SKM-1 treated with dmso at 0.1 percent for 144 hours (cell line): Measurements from ENCODE around the gene NME5.
"Not testable (repeated sequence)": the region's sequence is repeated elsewhere in the genome, so short reads cannot be mapped to it uniquely, and the experiment has no call there.

ENCODE experiments used
- DNase-seq: peaks from one replicate; lab custom pipeline; 2025; ENCODE audit not compliant: unreplicated experiment; lab: John Stamatoyannopoulos, UW

Gene NME5

GRCh38 chr5:138138949-138139780 lies at the start of gene NME5:
NME5 (minus strand) TSS chr5:138139428; CDS start chr5:138138780, 648 bp downstream.
- DNase-seq: no peak

GRCh38 chr5:138188626-138189025 lies 49.4 kb upstream of the NME5 start:
- DNase-seq: no peak

- DNase-seq: peak; percentile 89
Observed at GRCh38 chr5:138186002-138186447, 46.8 kb upstream of the NME5 start.

GRCh38 chr5:138182808-138183207 lies 43.6 kb upstream of the NME5 start:
- DNase-seq: no peak

GRCh38 chr5:138180841-138181240 lies 41.6 kb upstream of the NME5 start:
- DNase-seq: no peak

- peak; percentile 89 for DNase-seq
Observed at GRCh38 chr5:138180183-138180782, 41.1 kb upstream of the NME5 start.

GRCh38 chr5:138179277-138179857 lies 40.1 kb upstream of the NME5 start:
- DNase-seq: peak; percentile 43

GRCh38 chr5:138178516-138179276 lies 39.5 kb upstream of the NME5 start, which contains the start of the genes BRD8 and KIF20A:
BRD8 (minus strand) TSS chr5:138178630; CDS start chr5:138178614, 16 bp downstream.
KIF20A (plus strand) TSS chr5:138179112; CDS start chr5:138179681, 569 bp downstream.
- DNase-seq: peak; percentile 99

- peak; percentile 7 for DNase-seq
Observed at GRCh38 chr5:138177941-138178515, 38.8 kb upstream of the NME5 start.

- no peak for DNase-seq
Observed at GRCh38 chr5:138170299-138170698, 31.1 kb upstream of the NME5 start.

- no peak for DNase-seq
Observed at GRCh38 chr5:138169124-138169523, 29.9 kb upstream of the NME5 start.

GRCh38 chr5:138163721-138164120 lies 24.5 kb upstream of the NME5 start:
- DNase-seq: no peak

GRCh38 chr5:138160706-138161105 lies 21.5 kb upstream of the NME5 start:
- no peak for DNase-seq

- DNase-seq: no peak
Observed at GRCh38 chr5:138159666-138160065, 20.4 kb upstream of the NME5 start.

- no peak for DNase-seq
Observed at GRCh38 chr5:138157626-138158025, 18.4 kb upstream of the NME5 start.

- not testable (repeated sequence) for DNase-seq
Observed at GRCh38 chr5:138155977-138156376, 16.7 kb upstream of the NME5 start.

GRCh38 chr5:138149530-138149929 lies 10.3 kb upstream of the NME5 start:
- no peak for DNase-seq

- no peak for DNase-seq
Observed at GRCh38 chr5:138148811-138149210, 9.6 kb upstream of the NME5 start.

- not testable (repeated sequence) for DNase-seq
Observed at GRCh38 chr5:138143578-138143977, 4.3 kb upstream of the NME5 start.

GRCh38 chr5:138141734-138142133 lies 2.5 kb upstream of the NME5 start:
- DNase-seq: no peak

- no peak for DNase-seq
Observed at GRCh38 chr5:138140268-138140667, 1.0 kb upstream of the NME5 start.
